Keratinocyte (primary cell): ENCODE data around the gene TRAF3. TPM values are rescaled to one million over a fixed set of nuclear protein-coding genes. Genes with fewer than 3 reads are reported as not detected.

Experiments
- DNase-seq: peaks from one replicate; pipeline ENCODE4 v3.0.0-alpha.2; 2011; ENCODE audit warnings: low read depth, missing footprints, low spot score
- FAIRE-seq: peaks from 2 replicates; lab custom pipeline; 2011; peaks lifted over from hg19 to GRCh38; lab: Jason Lieb, UNC
- H2AFZ ChIP-seq: 2 replicates; pipeline ENCODE4 v1.6.0; 2012; ENCODE audit warnings: low read length, control low read depth, inconsistent platforms; ENCODE audit not compliant: control insufficient read depth
- H3K27ac ChIP-seq: 2 replicates; pipeline ENCODE4 v1.5.1; 2011; ENCODE audit warnings: low read length; ENCODE audit not compliant: control insufficient read depth, insufficient read depth
- H3K27me3 ChIP-seq: 3 replicates; pipeline ENCODE4 v1.6.0; 2011; ENCODE audit warnings: low read length; ENCODE audit not compliant: control insufficient read depth, insufficient read depth; ENCODE audit errors: extremely low read depth
- H3K36me3 ChIP-seq, 2 experiments: 2 replicates in 1 of 2; 3 replicates in 1 of 2; pipeline ENCODE4 v1.5.1; 2011; ENCODE audit warnings: low read length in 2 of 2, mild to moderate bottlenecking in 1 of 2; ENCODE audit not compliant: control insufficient read depth in 2 of 2, insufficient read depth in 2 of 2; ENCODE audit errors: extremely low read depth in 1 of 2
- H3K4me1 ChIP-seq: 3 replicates; pipeline ENCODE4 v1.5.1; 2011; ENCODE audit warnings: low read length; ENCODE audit not compliant: control insufficient read depth, insufficient read depth; ENCODE audit errors: extremely low read depth
- H3K4me2 ChIP-seq: 3 replicates; pipeline ENCODE4 v1.6.0; 2011; ENCODE audit warnings: low read depth, low read length; ENCODE audit not compliant: control insufficient read depth, insufficient read depth; ENCODE audit errors: extremely low read depth
- H3K4me3 ChIP-seq, 3 experiments: fragments of 200-600 bp in 1 of 3; sonication (generic) in 1 of 3; 2 replicates in 2 of 3; 3 replicates in 1 of 3; pipeline ENCODE4 v1.5.1; 2011 to 2016; ENCODE audit warnings: low read length in 3 of 3, mild to moderate bottlenecking in 3 of 3, control low read depth in 2 of 3, inconsistent platforms in 1 of 3, low read depth in 1 of 3, mixed read lengths in 1 of 3, mixed run types in 1 of 3, moderate library complexity in 1 of 3; ENCODE audit not compliant: control insufficient read depth in 2 of 3, insufficient read depth in 2 of 3; ENCODE audit errors: extremely low read depth in 1 of 3
- H3K79me2 ChIP-seq: 2 replicates; pipeline ENCODE4 v1.6.0; 2012; ENCODE audit warnings: low read length; ENCODE audit not compliant: control insufficient read depth, insufficient read depth
- H3K9ac ChIP-seq: 3 replicates; pipeline ENCODE4 v1.6.0; 2011; ENCODE audit warnings: low read length; ENCODE audit not compliant: control insufficient read depth, insufficient read depth; ENCODE audit errors: extremely low read depth
- H3K9me1 ChIP-seq: 3 replicates; pipeline ENCODE4 v1.6.0; 2011; ENCODE audit warnings: low read length; ENCODE audit not compliant: control insufficient read depth, insufficient read depth; ENCODE audit errors: extremely low read depth
- H3K9me3 ChIP-seq: 2 replicates; pipeline ENCODE4 v1.5.1; 2012; ENCODE audit warnings: low read depth, low read length; ENCODE audit not compliant: control insufficient read depth
- H4K20me1 ChIP-seq: 3 replicates; pipeline ENCODE4 v1.6.0; 2011; ENCODE audit warnings: low read length; ENCODE audit not compliant: control insufficient read depth, insufficient read depth; ENCODE audit errors: extremely low read depth
- CTCF ChIP-seq, 3 experiments: IDR thresholded peaks in 1 of 3; conservative IDR thresholded peaks in 1 of 3; optimal IDR thresholded peaks in 1 of 3; 2 replicates in 2 of 3; 3 replicates in 1 of 3; pipeline versions ENCODE3 to v1.5.1; 2011; ENCODE audit warnings: low read length in 3 of 3, mild to moderate bottlenecking in 3 of 3, moderate library complexity in 2 of 3, control low read depth in 1 of 3, inconsistent platforms in 1 of 3; ENCODE audit not compliant: insufficient read depth in 2 of 3; ENCODE audit errors: extremely low read depth in 1 of 3
- EZH2 ChIP-seq: IDR thresholded peaks from one replicate; pipeline ENCODE4 v1.6.1; 2012; ENCODE audit warnings: inconsistent platforms, mild to moderate bottlenecking, low read length, moderate library complexity
- dilution Hi-C: fragments of 300-500 bp; cut with MboI; formaldehyde crosslinking; loops from one replicate; pipeline ENCODE4 v1.7.0; 2020; ENCODE audit warnings: low sequenced_read_pairs; ENCODE audit not compliant: extremely low pct_ligation_motif_present
- polyA plus RNA-seq, 5 experiments: library from polyadenylated mRNA; depleted of rRNA in 3 of 5; stranded (reverse) in 3 of 5; stranded (forward) in 1 of 5; unstranded in 1 of 5; fragments of >200 nt; gene quantifications; 1 replicate in 1 of 5; 2 replicates in 3 of 5; 3 replicates in 1 of 5; pipeline versions ENCODE4 v1.2.1 to v1.2.3, GENCODE V29; 2011 to 2012; ENCODE audit warnings: missing spikeins in 2 of 5, low read depth in 1 of 5, low replicate concordance in 1 of 5

TRAF3 gene
- polyA plus RNA-seq, 1 donor (not counting 4 experiments of a cell fraction or from before 2014, with no cell fraction given) = 12.5 TPM

DNA sequence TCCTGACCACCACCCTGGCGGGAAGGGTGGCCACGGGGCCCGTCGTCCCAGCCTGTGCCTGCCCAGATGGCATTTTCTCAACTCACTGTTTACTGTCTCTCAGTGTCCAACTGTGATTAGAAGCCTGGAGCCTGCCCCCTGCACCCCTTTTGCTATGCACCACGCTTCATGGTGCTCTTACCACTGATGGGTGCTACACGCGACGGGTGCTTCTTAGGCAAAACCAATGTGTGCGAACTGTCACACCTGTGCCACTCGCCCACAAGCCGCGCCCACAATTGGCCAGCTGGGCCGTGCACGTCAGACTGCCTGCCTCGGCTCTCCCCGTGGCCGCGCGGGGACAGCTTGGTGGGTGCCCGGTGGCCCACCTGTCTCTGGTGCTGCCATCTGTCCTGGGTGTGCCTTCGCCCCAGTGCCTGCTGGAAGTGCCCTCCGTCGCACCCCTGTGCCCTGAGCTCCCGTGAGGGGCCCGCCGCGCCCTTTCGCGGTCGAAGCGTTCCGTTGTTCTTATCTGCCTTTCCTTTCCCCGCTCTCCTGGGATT lies 130.1 kb downstream of the TRAF3 start:
- Histone ChIP-seq H3K36me3 (peaks cover 4 to 12% of the 10 kb centered on the region in 2 experiments), H3K9me3 (no peaks in the 10 kb centered on the region), H3K27me3 (no peaks in the 10 kb centered on the region), H4K20me1 (no peaks in the 10 kb centered on the region), H3K4me1 (no peaks in the 10 kb centered on the region), H3K79me2 (no peaks in the 10 kb centered on the region), H3K9me1 (no peaks in the 10 kb centered on the region), H3K4me2 (no peak overlapping the region), H3K27ac (no peak overlapping the region), H2AFZ (no peak overlapping the region), H3K4me3 (no peak overlapping the region), H3K9ac (no peak overlapping the region)
- TF ChIP-seq CTCF (optimal IDR thresholded peaks at IDR 0.05 in 1 of 3, IDR thresholded peaks at IDR 0.05 in 1 of 3, conservative IDR thresholded peaks at IDR 0.05 in 1 of 3; ENCODE audit: extremely low read depth in 1 of 3, insufficient read depth in 2 of 3, low read length in 3 of 3) = no peak
- no peak for TF ChIP-seq EZH2
- dilution Hi-C loops = no loop called here
- DNase-seq = no peak
- FAIRE-seq = no peak

- Histone ChIP-seq H3K4me2 (no peak overlapping the region), H3K79me2 (no peaks in the 10 kb centered on the region), H3K9me1 (no peaks in the 10 kb centered on the region), H3K9ac (no peak overlapping the region), H3K27ac (no peak overlapping the region), H3K9me3 (no peaks in the 10 kb centered on the region), H3K27me3 (no peaks in the 10 kb centered on the region), H4K20me1 (no peaks in the 10 kb centered on the region), H3K4me1 (no peaks in the 10 kb centered on the region), H2AFZ (no peak overlapping the region), H3K36me3 (peaks cover under 1 to 11% of the 10 kb centered on the region in 2 experiments), H3K4me3 (no peak overlapping the region)
- dilution Hi-C loops = no loop called here
- FAIRE-seq (no peak), DNase-seq (no peak)
- TF ChIP-seq EZH2 (no peak), CTCF (optimal IDR thresholded peaks at IDR 0.05 in 1 of 3, IDR thresholded peaks at IDR 0.05 in 1 of 3, conservative IDR thresholded peaks at IDR 0.05 in 1 of 3; ENCODE audit: extremely low read depth in 1 of 3, insufficient read depth in 2 of 3, low read length in 3 of 3) (no peak)
Observed at GRCh38 chr14:102907980-102908730, 130.9 kb downstream of the TRAF3 start.
